Measurements from ENCODE around the gene CDKAL1.

DNA sequence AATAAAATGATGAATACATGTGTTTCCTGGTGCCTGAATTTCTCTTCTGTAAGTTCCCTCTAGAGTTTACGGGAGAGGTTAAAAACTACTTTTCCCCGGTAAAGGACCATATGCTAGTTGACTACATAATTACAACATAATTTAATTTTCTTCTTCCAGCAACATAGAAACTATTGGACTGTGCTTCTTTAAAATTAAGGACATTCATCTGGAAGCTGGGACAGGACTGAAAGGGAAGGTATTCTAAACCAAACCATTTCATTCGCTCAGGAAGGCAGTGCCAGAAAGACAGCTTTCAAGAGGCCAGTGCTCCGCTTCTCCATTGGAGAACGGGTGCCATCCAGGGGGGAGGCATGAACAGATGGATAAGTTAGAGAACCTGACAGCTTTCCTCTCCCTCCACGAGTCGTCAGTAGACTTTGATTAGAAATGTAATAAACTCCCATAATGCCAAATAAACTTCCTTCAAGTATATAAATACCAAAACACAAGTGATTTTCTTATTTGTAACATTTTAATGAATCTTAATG is 601.3 kb downstream of the CDKAL1 start:
- no peak for TF ChIP-seq ZNF274 (IDR thresholded peaks at IDR 0.05; ENCODE audit: low read depth, low read length)
- no peak for TF ChIP-seq SUZ12 (IDR thresholded peaks at IDR 0.05; ENCODE audit: extremely low read depth, insufficient read depth, insufficient read length)
